RKO (cell line): Measurements from ENCODE around the gene PTPRB.
"Not testable (repeated sequence)": the region's sequence is repeated elsewhere in the genome, so short reads cannot be mapped to it uniquely, and the experiment has no call there.

Source experiments
- DNase-seq: peaks from one replicate; pipeline ENCODE4 v3.0.0-alpha.2; 2016; ENCODE audit warnings: low spot score

The PTPRB gene

DNA sequence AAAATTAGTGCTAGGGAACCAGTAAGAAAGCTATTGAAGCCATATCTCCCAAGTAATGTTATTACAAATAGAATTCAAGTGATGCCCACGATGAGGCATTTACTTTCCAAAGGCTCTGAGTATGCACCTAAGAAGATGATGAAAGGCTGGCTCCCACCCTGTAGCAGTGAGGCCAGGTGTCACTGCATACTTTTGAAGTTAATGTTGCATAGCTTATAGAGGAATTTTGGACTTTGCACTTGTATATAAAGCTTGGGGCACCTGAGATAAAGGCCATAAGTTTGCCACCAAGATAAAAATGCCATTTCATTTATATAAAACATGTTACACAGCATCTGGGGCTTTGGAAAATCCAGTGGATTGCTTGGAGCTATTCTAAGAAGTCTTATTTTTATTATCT is 96.2 kb downstream of the PTPRB start:
- DNase-seq = no peak

DNA sequence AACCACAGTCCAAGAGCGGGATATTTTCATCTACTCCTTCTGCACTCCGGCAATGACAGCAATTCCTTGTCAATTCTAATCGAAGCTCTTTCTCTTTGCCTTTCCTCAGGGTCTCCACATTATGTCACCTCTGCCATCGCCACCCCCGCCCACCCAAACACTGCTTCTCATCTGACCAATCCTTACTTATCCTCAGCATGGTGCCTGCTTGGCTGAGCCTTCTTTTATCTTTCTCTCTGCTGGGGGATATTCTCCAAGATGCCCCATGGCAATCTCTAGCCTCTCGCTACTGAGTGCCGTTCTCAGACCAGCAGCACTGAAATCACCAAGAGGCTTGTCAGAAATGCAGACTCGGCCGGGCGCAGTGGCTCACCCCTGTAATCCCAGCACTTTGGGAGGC is 100.6 kb downstream of the PTPRB start:
- no peak for DNase-seq

DNA sequence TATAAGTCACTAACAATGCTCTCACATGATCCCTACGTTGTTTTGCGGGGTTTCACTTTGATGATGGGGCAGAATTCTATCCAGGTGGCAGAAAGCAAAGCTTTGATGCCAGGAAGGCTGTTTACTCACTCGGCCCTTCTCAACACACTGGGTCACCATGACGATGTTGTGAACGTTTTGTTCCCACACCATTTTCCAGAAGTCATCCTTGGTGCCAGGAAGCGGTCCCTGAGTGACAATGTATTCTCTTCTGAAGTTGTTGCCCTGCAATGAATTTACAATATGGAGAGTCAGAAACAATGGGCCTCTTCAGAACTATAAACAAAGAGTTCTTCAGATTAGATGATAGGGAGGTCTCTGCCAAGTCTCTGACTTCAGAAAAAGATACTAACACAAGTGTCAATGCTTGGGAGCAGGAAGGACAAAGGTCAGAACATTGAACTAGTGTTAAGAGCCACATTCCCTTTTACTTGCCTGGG is 101.3 kb downstream of the PTPRB start:
- no peak for DNase-seq

DNA sequence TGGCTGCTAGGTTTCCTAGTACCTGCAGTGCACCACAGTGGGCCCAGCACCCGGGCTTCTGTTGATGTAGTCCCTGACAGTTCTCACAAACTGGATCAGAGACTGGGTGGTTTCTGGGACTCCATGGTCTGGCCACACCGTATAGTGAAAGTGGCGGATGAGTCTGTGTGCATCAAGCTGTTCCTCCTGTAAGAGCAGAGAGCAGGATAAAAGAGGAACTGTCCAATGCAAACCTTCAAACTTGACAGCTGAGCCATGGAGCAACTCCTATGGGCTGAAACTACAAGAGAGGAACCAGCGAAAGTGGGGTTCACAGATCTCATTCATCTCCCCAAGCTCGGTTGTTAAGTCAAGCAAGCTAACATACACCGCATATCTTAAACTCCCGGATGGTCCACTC is 102.8 kb downstream of the PTPRB start:
- DNase-seq = no peak

DNA sequence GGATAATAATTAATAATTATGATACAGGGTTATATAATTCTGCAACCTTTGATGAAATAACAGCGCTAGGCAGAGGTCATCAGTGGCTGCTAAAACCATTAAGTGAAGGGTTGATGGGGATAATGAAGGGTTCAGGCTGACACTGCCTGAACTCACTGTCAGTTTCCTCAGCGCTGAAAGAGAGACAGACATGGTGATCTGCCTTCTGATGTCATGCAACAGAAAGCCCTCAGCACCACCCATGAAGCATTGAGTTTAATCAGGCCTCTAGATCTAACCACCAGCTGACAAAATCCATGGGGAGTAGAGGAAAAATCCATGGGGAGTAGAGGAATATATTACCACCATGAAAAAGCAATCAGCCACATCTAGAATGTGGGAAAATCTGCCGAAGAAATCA is 107.6 kb downstream of the PTPRB start:
- DNase-seq = no peak

DNA sequence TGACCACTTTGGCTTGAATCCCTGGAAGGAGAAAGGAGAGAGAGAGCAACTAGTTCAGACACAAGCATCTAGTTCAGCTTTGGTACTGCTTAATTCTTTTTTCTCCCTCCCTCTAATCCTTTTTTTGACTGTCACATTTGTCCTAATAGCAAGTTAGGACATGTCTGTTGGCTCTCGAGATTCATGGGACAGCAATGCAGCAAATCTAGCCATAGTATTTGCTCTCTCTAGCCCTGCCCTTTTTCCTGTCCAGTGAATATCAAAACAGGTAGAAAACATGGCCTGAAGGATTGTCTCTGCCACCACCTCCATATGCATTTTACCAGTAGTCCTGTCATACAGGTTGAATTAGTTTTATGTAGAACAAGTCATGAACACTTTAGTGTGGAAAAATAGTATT is 116.4 kb downstream of the PTPRB start:
- DNase-seq = no peak

DNA sequence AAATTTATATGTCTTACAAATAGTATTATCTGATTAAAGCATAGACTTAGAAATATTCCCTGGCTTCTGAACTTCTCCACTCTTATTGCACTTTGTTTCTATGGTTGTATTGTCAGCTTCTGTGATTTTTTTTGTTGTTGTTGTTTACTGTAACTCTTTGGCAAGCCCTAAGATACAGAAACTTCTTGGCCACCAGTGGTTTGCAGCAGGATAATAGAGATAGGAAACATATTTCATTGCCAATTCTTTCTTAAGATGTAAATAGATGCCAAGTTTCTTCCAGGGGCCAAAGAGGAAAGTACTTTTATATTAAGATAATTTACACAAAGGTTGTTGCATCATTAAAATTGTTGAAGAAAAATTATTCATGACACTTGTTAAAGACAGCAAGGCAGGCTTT is 123.8 kb downstream of the PTPRB start:
- DNase-seq = no peak

DNA sequence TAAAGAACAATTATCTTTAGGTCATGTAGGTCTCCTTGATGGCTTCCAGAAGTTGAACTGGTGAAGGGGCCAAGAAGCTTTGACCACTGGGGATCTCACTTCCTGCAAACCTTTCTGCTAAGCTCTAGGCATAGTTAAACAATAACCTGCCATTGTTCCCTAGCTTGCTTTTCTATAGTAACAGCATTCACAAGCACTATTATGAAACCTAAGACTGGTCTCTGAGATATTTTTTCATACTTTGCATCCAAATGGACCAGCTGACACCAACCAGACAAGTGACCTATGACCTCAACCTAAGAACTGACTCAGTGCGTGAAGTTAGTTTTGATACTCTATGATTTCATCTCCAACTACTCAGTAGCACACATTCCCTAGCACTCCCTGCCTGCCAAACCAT is 129.1 kb downstream of the PTPRB start:
- no peak for DNase-seq

DNA sequence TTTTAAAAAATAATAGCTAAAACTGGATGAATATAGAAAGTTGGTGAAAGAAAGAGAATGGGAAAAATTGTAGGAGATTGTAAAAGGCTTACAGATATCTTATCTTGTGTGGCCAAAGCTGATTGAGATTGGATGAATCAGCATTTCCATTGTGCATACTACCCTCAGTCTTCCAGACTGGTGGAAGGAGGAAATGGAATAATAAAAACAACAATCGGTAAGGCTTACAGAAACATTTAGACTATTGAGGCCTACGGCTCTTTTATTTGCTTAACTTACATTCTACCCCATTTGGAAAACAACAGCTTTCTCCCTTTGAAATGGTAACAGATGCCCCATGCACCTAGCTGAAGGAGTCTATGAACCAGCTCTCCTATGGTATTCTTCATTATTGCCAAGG is 129.8 kb downstream of the PTPRB start:
- no peak for DNase-seq

DNA sequence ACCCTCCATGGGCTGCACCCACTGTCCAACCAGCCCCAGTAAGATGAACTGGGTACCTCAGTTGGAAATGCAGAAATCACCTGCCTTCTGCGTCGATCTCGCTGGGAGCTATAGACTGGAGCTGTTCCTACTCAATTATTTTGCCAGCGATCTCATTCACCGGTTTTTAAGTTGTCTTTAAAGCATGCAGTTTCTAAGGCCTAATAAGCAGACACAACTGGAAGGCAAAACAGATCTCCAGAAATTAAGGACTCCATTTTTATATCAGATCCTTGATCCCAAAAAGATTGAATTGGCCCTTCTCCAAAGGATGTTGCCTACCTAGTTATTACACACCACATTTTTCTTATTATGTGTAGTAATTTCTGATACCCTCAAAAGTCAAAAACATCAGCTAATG is 139.7 kb downstream of the PTPRB start:
- DNase-seq = no peak

DNA sequence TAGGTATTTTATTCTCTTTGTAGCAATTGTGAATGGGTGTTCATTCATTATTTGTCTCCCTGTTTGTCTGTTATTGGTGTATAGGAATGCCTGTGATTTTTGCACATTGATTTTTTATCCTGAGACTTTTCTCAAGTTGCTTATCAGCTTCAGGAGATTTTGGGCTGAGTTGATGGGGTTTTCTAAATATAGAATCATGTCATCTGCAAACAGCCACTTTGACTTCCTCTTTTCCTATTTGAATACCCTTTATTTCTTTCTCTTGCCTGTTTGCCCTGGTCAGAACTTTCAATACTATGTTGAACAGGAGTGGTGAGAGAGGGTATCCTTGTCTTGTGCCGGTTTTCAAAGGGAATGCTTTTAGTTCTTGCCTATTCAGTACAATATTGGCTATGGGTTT is 144.3 kb downstream of the PTPRB start:
- DNase-seq = not testable (repeated sequence)

DNA sequence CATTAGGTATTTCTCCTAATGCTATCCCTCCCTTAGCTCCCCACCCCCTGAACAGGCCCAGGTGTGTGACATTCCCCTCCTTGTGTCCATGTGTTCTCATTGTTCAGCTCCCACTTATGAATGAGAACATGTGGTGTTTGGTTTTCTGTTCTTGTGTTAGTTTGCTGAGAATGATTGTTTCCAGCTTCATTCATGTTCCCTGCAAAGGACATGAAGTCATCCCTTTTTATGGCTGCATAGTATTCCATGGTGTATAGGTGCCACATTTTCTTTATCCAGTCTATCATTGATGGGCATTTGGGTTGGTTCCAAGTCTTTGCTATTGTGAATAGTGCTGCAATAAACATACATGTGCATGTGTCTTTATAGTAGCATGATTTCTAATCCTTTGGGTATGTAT is 146.3 kb downstream of the PTPRB start:
- DNase-seq = not testable (repeated sequence)

DNA sequence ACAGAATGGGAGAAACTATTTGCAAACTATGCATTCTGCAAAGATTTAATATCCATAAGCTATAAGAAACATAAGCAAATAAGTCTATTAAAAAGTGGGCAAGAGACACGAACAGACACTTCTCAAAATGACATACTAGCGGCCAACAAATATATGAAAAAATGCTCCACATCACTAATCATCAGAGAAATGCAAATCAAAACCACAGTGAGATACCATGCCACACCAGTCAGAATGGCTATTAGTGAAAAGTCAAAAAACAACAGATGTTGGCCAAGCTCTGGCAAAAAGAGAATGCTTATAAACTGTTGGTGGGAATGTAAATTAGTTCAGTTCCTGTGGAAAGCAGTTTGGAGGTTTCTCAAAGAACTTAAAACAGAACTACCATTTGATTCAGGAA is 149.8 kb downstream of the PTPRB start:
- no peak for DNase-seq

DNA sequence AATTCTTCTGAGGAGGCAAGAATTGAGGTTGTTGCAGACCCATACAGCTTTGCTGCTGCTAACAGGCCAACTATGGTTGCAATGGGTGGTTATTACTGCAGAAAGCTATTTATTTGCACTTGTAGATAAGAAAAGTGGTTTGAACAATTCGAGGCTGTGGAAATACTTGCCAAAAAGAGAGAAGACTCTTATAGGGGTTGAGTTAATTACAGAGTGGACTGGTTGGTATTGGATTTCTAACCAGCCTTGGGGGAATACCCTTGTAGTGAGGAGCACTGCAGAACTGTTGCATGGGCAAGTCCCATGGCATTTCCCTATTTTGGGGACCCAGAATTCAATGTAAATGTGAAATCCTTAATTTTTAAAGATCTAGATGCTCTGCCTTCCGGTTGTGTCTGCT is 150.6 kb downstream of the PTPRB start:
- DNase-seq = no peak

DNA sequence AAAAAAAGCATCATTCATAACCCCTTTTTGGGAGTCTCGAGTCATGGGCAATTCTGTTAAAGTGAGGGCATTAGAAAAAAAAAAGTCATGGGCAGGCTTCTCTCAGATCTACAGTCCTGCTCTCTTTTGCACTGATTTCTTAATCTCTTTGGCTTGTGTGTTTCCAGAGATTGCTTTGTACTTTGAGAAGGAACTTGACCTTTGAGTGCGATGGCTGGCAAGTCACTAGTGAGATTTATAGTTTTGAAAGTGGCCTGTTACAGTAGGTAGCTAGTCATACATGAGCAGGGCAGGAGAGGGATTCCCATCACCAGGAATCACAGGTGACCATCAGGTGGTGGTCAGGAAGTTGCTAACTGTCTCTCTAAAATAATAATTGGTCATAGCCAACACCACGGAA is 151.5 kb downstream of the PTPRB start:
- no peak for DNase-seq

DNA sequence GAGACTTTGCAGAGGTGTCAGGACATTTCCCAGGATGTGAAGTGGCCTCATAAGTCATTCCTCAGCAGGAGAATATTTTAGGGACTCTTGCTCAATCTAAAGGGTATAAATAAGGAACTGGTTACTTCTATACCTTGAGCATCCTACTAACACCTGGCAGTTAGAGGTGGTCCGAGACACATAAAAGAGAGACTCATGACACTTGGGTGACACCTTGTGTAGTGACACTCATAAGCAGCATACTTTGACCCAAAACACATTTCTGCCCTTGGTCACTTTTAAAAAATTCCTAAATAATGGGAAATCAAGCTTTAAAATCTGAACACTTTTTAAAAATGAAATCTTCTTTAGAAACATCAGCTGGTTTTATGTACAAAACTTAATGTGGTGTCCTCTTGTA is 152.8 kb downstream of the PTPRB start:
- no peak for DNase-seq

DNA sequence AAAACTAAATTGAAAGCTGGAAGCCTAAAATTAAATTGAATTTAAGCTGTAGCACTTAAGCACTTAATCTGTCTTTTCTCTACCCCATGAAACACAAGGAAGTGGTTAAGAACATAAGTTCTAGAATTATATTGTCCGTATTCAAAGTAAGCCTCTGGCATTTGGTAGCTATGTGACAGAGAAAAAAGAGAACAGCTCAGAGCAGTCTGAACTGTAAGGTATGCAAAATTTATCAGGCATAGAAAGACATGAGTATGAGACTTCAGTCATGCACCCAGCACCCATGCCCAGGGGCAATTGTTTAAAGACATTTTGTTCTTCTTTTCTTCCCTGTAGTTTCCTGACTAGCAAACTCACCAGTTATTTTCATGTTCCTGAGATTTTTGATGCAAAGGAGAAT is 154.5 kb downstream of the PTPRB start:
- no peak for DNase-seq

DNA sequence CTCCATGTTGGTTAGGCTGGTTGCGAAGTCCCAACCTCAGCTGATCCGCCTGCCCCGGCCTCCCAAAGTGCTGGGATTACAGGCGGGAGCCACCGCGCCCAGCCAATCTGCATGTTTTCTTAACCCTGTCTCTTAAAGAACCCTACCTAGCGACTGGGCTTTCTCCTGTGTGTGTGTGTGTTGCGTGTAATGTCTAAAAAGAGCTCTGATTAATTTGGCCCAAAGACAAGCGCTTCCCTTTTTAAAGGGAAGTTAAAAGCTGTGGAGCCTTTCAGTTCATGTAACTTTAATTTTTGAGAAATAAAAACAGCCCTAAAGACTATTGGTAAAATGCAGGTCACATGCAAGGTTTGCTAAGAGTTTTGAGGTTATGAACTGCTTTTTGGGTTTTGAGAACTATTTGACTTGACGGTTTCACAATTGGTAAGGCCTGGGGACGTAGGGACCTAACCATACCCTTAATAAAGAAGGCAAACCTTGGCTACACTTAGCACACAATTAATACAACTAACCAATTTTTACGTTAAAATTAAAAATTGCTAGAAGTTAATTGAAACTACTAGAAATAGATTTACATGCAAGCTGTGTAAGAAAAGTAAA is 167.9 kb downstream of the PTPRB start:
- no peak for DNase-seq

DNA sequence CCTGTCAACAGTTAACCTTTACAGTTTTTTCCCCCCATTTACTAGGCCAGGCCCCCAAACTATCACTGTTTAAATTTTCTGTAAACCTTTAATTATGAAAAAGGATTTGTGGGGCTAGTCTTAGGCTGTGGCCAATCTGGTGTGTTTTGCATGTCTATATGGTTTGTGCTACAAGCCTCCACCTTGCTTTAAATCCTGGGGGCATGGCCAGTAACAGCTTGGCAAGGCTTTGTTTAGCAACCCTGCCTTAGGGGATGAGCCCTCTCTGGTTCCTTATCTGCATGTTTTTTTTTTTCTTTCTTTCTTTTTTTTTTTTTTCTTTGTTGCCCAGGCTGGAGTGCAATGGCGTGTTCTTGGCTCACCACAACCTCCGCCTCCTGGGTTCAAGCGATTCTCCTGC is 168.5 kb downstream of the PTPRB start:
- no peak for DNase-seq

DNA sequence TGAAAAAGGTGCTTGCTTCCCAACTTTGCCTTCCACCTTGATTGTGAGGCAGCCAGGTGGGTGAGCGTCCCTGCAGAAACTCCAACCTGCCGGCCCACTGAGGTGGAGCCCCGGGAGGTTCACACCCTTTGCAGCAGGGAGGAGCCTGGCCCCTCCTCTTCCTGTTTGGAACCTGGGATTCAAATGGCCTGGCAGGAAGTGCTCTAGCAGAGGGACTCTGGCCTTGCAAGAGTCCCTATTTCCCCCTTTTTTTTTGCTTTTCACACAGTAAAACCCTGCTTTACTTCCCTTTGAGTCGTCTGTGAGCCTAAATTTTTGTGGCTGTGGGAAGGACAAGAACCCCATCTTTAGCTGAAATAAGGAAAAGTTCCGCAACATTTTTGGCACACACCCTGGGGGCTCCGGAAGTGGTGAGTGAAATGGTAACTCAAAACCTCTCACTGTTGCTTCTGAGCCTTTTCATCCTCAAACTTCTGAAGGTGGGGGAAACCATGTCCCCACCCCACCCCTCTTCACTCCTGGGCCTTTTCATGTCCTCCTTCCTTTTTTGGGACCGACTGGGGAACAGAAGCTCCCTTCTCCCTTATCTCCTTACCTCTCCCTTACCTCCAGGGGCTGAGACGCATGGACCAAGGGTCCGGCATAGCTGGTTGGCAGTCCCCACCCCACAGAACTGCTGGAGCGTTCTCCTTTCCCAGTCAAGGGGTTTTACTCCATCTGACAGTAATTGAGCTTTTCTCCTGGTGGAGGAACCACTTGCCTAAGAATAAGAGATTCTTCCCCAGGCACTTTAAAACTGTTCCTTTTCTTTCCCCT is 169.1 kb downstream of the PTPRB start:
- DNase-seq = no peak

DNA sequence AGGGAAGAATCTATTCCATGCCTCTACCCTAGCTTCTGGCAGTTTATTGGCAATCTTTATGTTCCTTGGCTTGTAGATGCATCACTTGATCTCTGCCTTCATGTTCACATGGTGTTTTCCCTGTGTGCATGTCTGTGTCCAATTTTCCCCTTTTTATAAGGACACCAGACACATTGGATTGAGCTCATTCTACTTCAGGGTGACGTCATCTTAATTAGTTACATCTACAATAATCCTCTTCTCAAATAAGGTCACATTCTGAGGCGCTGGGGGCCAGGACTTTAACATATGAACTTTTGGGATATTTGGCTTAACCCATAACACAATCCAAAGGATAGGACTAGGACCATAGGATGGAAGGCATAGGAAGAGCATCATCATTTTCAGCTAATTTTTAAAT is 169.8 kb downstream of the PTPRB start:
- DNase-seq = no peak

DNA sequence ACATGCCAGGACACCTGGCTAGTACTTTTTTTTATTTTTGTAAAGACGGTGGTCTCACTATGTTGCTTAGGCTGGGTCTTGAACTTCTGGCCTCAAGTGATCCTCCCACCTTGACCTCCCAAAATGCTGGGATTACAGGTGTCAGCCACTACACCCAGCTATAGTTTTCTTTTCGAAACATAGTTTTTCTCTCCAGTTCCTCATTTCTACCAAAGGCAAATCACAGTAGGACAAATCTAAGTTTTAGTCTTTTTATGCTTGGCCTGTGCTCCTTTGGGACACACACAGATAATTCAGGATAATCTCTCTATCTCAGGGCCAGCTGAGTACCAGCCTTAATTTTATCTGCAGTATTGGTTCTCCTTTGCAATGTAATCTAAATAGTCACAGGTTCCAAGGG is 170.5 kb downstream of the PTPRB start:
- no peak for DNase-seq
